Measurements from ENCODE around the gene GBP2. TPM values are rescaled to one million over a fixed set of nuclear protein-coding genes. Genes with fewer than 3 reads are reported as not detected.

Gene GBP2
- total and polyA plus RNA-seq, 9 of the 15 experiments (the other 6 are each of a cell fraction or from before 2014, with no cell fraction given): 0.45 to 2.2 (median 0.69) TPM

DNA sequence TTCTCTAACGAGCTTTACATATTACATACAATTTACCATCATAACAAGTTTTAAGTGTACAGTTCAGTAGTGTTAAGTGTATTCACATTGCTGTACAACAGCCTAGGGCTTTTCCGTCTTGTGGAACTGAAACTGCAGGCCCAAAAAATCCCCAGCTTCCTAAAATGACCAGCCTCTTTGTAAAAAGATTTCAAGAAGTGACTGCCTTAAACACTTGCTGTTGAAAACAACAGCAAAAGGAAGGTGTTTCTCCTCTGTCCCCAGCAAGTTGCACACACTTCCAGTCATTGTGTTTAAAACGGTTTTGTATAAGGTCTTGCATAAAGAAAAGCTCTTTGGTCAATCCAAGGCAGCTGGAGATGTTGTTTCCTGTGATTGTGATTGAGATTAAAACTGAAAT, 44.9 kb downstream of the GBP2 start (continued):
- TF ChIP-seq SMAD3 (CRISPR knock-in tag; conservative IDR thresholded peaks at IDR 0.05): no peak
- TF ChIP-seq MCM7 (IDR thresholded peaks at IDR 0.05): no peak
- TF ChIP-seq HOXB6 (CRISPR knock-in tag; IDR thresholded peaks at IDR 0.05; ENCODE audit: borderline replicate concordance): no peak
- TF ChIP-seq CEBPZ (IDR thresholded peaks at IDR 0.05; ENCODE audit: borderline replicate concordance, low read depth, low read length): no peak
- no peak for TF ChIP-seq HNRNPUL1 (IDR thresholded peaks at IDR 0.05; ENCODE audit: low read length)
- TF ChIP-seq ZHX1 (conservative IDR thresholded peaks at IDR 0.05; ENCODE audit: low read length): no peak

Data from K562 (cell line).